Mesendoderm (in vitro differentiated cells): Measurements from ENCODE around the gene KATNAL1.

Experiments
- DNase-seq: peaks from one replicate; pipeline ENCODE4 v3.0.0; 2013
- H2AK5ac ChIP-seq: 2 replicates; pipeline ENCODE4 v1.6.1; 2013; ENCODE audit warnings: low read length, inconsistent platforms
- H2BK120ac ChIP-seq: 2 replicates; pipeline ENCODE4 v1.6.1; 2013; ENCODE audit warnings: low read depth, mild to moderate bottlenecking, low read length, moderate library complexity, mixed read lengths
- H2BK15ac ChIP-seq: replicated peaks from 2 replicates; pipeline ENCODE4 v1.6.1; 2013; ENCODE audit warnings: low read depth, mild to moderate bottlenecking, moderate library complexity
- H2BK5ac ChIP-seq: 2 replicates; pipeline ENCODE4 v1.6.1; 2013; ENCODE audit warnings: low read length, inconsistent platforms
- H3K18ac ChIP-seq: 2 replicates; pipeline ENCODE4 v1.6.1; 2013; ENCODE audit warnings: mild to moderate bottlenecking, low read length, mixed read lengths
- H3K23ac ChIP-seq: one replicate; pipeline ENCODE4 v1.6.1; 2013; ENCODE audit warnings: low read length
- H3K27ac ChIP-seq: 2 replicates; pipeline ENCODE4 v1.5.1; 2013; ENCODE audit warnings: low read depth, mild to moderate bottlenecking, inconsistent platforms, low read length, moderate library complexity
- H3K27me3 ChIP-seq: 2 replicates; pipeline ENCODE4 v1.6.1; 2013; ENCODE audit warnings: low read length, control low read depth, mild to moderate bottlenecking, inconsistent platforms; ENCODE audit not compliant: insufficient read depth, poor library complexity
- H3K36me3 ChIP-seq: 2 replicates; pipeline ENCODE4 v1.6.1; 2013; ENCODE audit warnings: low read length, inconsistent platforms; ENCODE audit not compliant: control insufficient read depth, insufficient read depth
- H3K4ac ChIP-seq: one replicate; pipeline ENCODE4 v1.6.1; 2013; ENCODE audit warnings: low read depth, mild to moderate bottlenecking, low read length, moderate library complexity
- H3K4me1 ChIP-seq: 2 replicates; pipeline ENCODE4 v1.6.1; 2013; ENCODE audit warnings: low read depth, low read length, inconsistent platforms; ENCODE audit not compliant: control insufficient read depth
- H3K4me2 ChIP-seq: 2 replicates; pipeline ENCODE4 v1.6.1; 2013; ENCODE audit warnings: low read length
- H3K4me3 ChIP-seq: 2 replicates; pipeline ENCODE4 v1.5.1; 2013; ENCODE audit warnings: mild to moderate bottlenecking, low read length
- H3K56ac ChIP-seq: one replicate; pipeline ENCODE4 v1.6.1; 2013; ENCODE audit warnings: low read length
- H3K79me1 ChIP-seq: 2 replicates; pipeline ENCODE4 v1.6.1; 2013; ENCODE audit warnings: low read length, inconsistent platforms
- H3K79me2 ChIP-seq: 2 replicates; pipeline ENCODE4 v1.6.1; 2013; ENCODE audit warnings: mild to moderate bottlenecking, low read length; ENCODE audit not compliant: control insufficient read depth, insufficient read depth
- H3K9ac ChIP-seq: 2 replicates; pipeline ENCODE4 v1.6.1; 2013; ENCODE audit warnings: low read length, inconsistent platforms
- H4K5ac ChIP-seq: one replicate; pipeline ENCODE4 v1.6.1; 2013; ENCODE audit warnings: low read length
- H4K8ac ChIP-seq: one replicate; pipeline ENCODE4 v1.6.1; 2013; ENCODE audit warnings: low read depth, mild to moderate bottlenecking, control low read depth, low read length, moderate library complexity
- WGBS: extraction: QIAGEN DNeasy Blood & Tissue Kit; methylation state at CpG from one replicate; pipeline ENCODE4 v1.1.7; 2013; ENCODE audit warnings: low lambda C conversion rate, missing lambda C conversion rate; ENCODE audit not compliant: insufficient coverage; ENCODE audit errors: extremely low coverage; 5-methylcytosine and 5-hydroxymethylcytosine counted together

Gene KATNAL1

DNA sequence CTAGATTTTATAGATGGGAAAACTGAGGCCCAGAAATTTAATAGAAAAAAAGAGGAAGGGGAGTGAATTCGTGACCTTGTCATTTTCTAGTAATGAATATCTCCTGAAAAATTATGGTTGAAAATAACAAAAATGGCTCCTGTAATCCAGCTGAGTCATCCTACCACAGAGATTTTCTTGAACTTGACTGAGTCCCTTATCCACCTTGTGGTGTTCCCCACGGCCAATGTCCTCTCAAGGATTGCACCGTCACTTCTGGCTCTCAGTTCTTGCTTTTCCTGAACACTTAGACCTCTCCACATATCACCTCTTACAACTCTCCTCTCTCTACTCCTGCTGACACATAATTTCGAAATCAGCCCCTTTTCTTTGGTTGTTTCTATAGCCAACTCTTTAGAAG lies 1.2 kb upstream of the KATNAL1 start:
- Histone ChIP-seq H4K8ac (no peak overlapping the region), H3K4me1 (no peaks in the 10 kb centered on the region), H2BK15ac (no peak overlapping the region), H2BK5ac (no peak overlapping the region), H3K4me3 (no peak overlapping the region), H2AK5ac (no peak overlapping the region), H3K4ac (no peak overlapping the region), H2BK120ac (no peak overlapping the region), H3K18ac (no peak overlapping the region), H3K23ac (no peak overlapping the region), H3K4me2 (no peak overlapping the region), H3K27me3 (no peaks in the 10 kb centered on the region), H3K27ac (no peak overlapping the region), H3K9ac (no peak overlapping the region), H3K36me3 (no peaks in the 10 kb centered on the region), H4K5ac (no peak overlapping the region), H3K79me1 (no peaks in the 10 kb centered on the region), H3K79me2 (peaks cover 9% of the 10 kb centered on the region), H3K56ac (no peak overlapping the region)
- no CpG with 5 or more reads among the region's 4 CpGs for WGBS
- DNase-seq: peak; percentile 31

GRCh38 chr13:30307971-30308290 lies 580 bp upstream of the KATNAL1 start:
- Histone ChIP-seq H4K5ac (no peak overlapping the region), H3K23ac (no peak overlapping the region), H2BK120ac (no peak overlapping the region), H3K9ac (peak overlapping the region; percentile 91), H2BK5ac (no peak overlapping the region), H3K36me3 (no peaks in the 10 kb centered on the region), H3K4me2 (peak overlapping the region; percentile 54), H3K4ac (no peak overlapping the region), H3K4me3 (peak overlapping the region; percentile 81), H3K79me2 (peaks cover 9% of the 10 kb centered on the region), H3K18ac (peak overlapping the region; percentile 22), H4K8ac (no peak overlapping the region), H2AK5ac (no peak overlapping the region), H3K27ac (no peak overlapping the region), H3K56ac (peak overlapping the region; percentile 95), H2BK15ac (no peak overlapping the region), H3K4me1 (no peaks in the 10 kb centered on the region), H3K79me1 (no peaks in the 10 kb centered on the region), H3K27me3 (no peaks in the 10 kb centered on the region)
- no peak for DNase-seq
- no CpG with 5 or more reads among the region's 8 CpGs for WGBS

GRCh38 chr13:30306762-30307193 lies 573 bp downstream of the KATNAL1 start:
- Histone ChIP-seq H3K4ac (peak overlapping the region; percentile 71), H2BK5ac (no peak overlapping the region), H3K79me1 (no peaks in the 10 kb centered on the region), H3K56ac (peak overlapping the region; percentile 97), H3K18ac (peak overlapping the region; percentile 77), H3K9ac (peak overlapping the region; percentile 91), H3K36me3 (no peaks in the 10 kb centered on the region), H3K27me3 (no peaks in the 10 kb centered on the region), H3K23ac (no peak overlapping the region), H3K4me3 (peak overlapping the region; percentile 84), H2BK15ac (no peak overlapping the region), H2BK120ac (no peak overlapping the region), H3K79me2 (peaks cover 11% of the 10 kb centered on the region), H2AK5ac (no peak overlapping the region), H3K4me1 (no peaks in the 10 kb centered on the region), H3K4me2 (peak overlapping the region; percentile 78), H4K8ac (no peak overlapping the region), H4K5ac (no peak overlapping the region), H3K27ac (peak overlapping the region; percentile 69)
- DNase-seq: peak; percentile 98
- WGBS: no CpG with 5 or more reads among the region's 37 CpGs

DNA sequence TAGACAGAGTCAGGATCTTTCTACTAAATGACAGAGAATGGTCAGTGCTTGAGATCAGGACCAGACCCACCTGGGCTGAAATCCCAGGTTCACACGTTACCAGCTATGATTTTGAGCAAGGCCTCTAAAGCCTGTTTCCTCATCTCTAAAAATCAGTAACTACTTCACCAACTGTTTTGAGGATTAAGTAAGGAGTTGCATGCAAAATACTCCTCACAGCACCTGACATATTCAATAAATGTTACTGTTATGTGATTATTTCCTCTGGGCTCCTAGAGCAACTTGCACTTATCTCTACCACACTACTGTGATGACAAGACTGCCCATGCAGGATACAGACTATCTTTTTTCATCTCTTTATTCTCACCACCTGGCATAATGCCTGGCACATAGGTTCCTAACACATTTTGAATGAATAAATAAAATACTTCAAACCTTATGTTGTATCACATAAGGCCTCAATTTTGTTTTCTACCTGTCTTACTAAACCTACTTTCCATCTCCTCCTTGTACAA lies 1.8 kb downstream of the KATNAL1 start:
- Histone ChIP-seq H3K4me3 (no peak overlapping the region), H3K27me3 (no peaks in the 10 kb centered on the region), H2BK120ac (no peak overlapping the region), H3K79me1 (no peaks in the 10 kb centered on the region), H3K18ac (no peak overlapping the region), H3K56ac (no peak overlapping the region), H4K5ac (no peak overlapping the region), H2AK5ac (no peak overlapping the region), H4K8ac (no peak overlapping the region), H3K9ac (no peak overlapping the region), H3K36me3 (no peaks in the 10 kb centered on the region), H3K79me2 (peaks cover 12% of the 10 kb centered on the region), H2BK5ac (no peak overlapping the region), H3K27ac (no peak overlapping the region), H3K4me2 (peak overlapping the region; percentile 3), H2BK15ac (no peak overlapping the region), H3K4me1 (no peaks in the 10 kb centered on the region), H3K4ac (no peak overlapping the region), H3K23ac (no peak overlapping the region)
- WGBS: no CpG with 5 or more reads among the region's 1 CpG
- DNase-seq: no peak

GRCh38 chr13:30303269-30303668 lies 4.1 kb downstream of the KATNAL1 start:
- WGBS: no CpG with 5 or more reads among the region's 1 CpG
- H3K4ac ChIP-seq: no peak overlapping the region
- peaks cover 14% of the 10 kb centered on the region for H3K79me2 ChIP-seq
- H3K18ac ChIP-seq: no peak overlapping the region
- no peak overlapping the region for H3K4me2 ChIP-seq
- no peak overlapping the region for H3K56ac ChIP-seq
- H2BK120ac ChIP-seq: no peak overlapping the region
- H3K27me3 ChIP-seq: no peaks in the 10 kb centered on the region
- no peak overlapping the region for H3K4me3 ChIP-seq
- DNase-seq: no peak
- H3K9ac ChIP-seq: no peak overlapping the region
- H3K4me1 ChIP-seq: no peaks in the 10 kb centered on the region
- no peak overlapping the region for H3K23ac ChIP-seq
- no peak overlapping the region for H2AK5ac ChIP-seq
- no peak overlapping the region for H3K27ac ChIP-seq
- H3K79me1 ChIP-seq: peaks cover 1% of the 10 kb centered on the region
- H4K5ac ChIP-seq: no peak overlapping the region
- no peak overlapping the region for H2BK5ac ChIP-seq
- H2BK15ac ChIP-seq: no peak overlapping the region
- no peak overlapping the region for H4K8ac ChIP-seq
- H3K36me3 ChIP-seq: no peaks in the 10 kb centered on the region

DNA sequence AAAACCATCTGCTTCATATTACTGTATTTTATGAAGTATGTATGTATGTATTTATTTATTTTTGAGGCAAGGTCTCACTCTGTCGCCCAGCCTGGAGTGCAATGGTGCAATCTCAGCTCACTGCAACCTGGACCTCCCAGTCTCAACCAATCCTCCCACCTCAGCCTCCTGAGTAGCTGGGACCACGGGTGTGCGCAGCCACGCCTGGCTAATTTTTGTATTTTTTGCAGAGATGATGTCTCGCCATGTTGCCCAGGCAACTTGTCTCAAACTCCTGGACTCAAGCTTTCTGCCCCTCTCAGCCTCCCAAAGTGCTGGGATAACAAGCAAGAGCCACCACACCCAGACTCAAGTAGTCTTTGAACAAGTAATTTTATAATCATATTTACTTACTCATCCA lies 5.5 kb downstream of the KATNAL1 start:
- no CpG with 5 or more reads among the region's 5 CpGs for WGBS

More for the DNA sequence above, 5.5 kb downstream of the KATNAL1 start:
- Histone ChIP-seq H3K4me2 (no peak overlapping the region), H4K8ac (no peak overlapping the region), H2AK5ac (no peak overlapping the region), H3K9ac (no peak overlapping the region), H2BK120ac (no peak overlapping the region), H3K18ac (no peak overlapping the region), H3K79me2 (peaks cover 14% of the 10 kb centered on the region), H3K36me3 (no peaks in the 10 kb centered on the region), H3K23ac (no peak overlapping the region), H3K56ac (no peak overlapping the region), H3K4me1 (no peaks in the 10 kb centered on the region), H3K4ac (no peak overlapping the region), H3K27ac (no peak overlapping the region), H4K5ac (no peak overlapping the region), H3K4me3 (no peak overlapping the region), H2BK5ac (no peak overlapping the region), H3K79me1 (peaks cover 1% of the 10 kb centered on the region), H2BK15ac (no peak overlapping the region), H3K27me3 (no peaks in the 10 kb centered on the region)
- DNase-seq: no peak
